Smooth muscle cell (in vitro differentiated cells): ENCODE results near the gene BIN1. TPM values are rescaled to one million over a fixed set of nuclear protein-coding genes. Genes with fewer than 3 reads are reported as not detected.

Experiments
- DNase-seq: peaks from one replicate; lab custom pipeline; 2025; ENCODE audit not compliant: unreplicated experiment; lab: John Stamatoyannopoulos, UW
- H2AFZ ChIP-seq: fragments of 200-600 bp; sonication (generic); 2 replicates; pipeline ENCODE4 v1.6.0; 2016; ENCODE audit warnings: antibody characterized with exemption, low read depth, mild to moderate bottlenecking
- H3F3A ChIP-seq: fragments of 200-600 bp; sonication (generic); 2 replicates; pipeline ENCODE4 v1.6.0; 2017; ENCODE audit warnings: antibody characterized with exemption, low read depth
- H3K27ac ChIP-seq: fragments of 200-600 bp; sonication (generic); 2 replicates; pipeline ENCODE4 v1.5.1; 2016; ENCODE audit warnings: low read depth, mild to moderate bottlenecking
- H3K27me3 ChIP-seq: fragments of 200-600 bp; sonication (generic); 2 replicates; pipeline ENCODE4 v1.6.1; 2016; ENCODE audit warnings: low read depth, mild to moderate bottlenecking
- H3K36me3 ChIP-seq: fragments of 200-600 bp; sonication (generic); 2 replicates; pipeline ENCODE4 v1.5.1; 2016; ENCODE audit warnings: low read depth
- H3K4me1 ChIP-seq: fragments of 200-600 bp; sonication (generic); 2 replicates; pipeline ENCODE4 v1.5.1; 2016; ENCODE audit warnings: low read depth
- H3K4me2 ChIP-seq: fragments of 200-600 bp; sonication (generic); 2 replicates; pipeline ENCODE4 v1.6.0; 2016; ENCODE audit warnings: mild to moderate bottlenecking
- H3K4me3 ChIP-seq: fragments of 200-600 bp; sonication (generic); 2 replicates; pipeline ENCODE4 v1.5.1; 2016; ENCODE audit warnings: mild to moderate bottlenecking
- H3K79me2 ChIP-seq: fragments of 200-600 bp; sonication (generic); 2 replicates; pipeline ENCODE4 v1.6.0; 2016; ENCODE audit warnings: low read depth, mild to moderate bottlenecking
- H3K9ac ChIP-seq: fragments of 200-600 bp; sonication (generic); 2 replicates; pipeline ENCODE4 v1.6.0; 2016; ENCODE audit warnings: low read depth
- H3K9me3 ChIP-seq: fragments of 200-600 bp; sonication (generic); replicated peaks from 2 replicates; pipeline ENCODE4 v1.5.1; 2016; ENCODE audit warnings: low read depth
- H4K20me1 ChIP-seq: fragments of 200-600 bp; sonication (generic); 2 replicates; pipeline ENCODE4 v1.6.0; 2016; ENCODE audit warnings: low read depth
- CTCF ChIP-seq: fragments of 200-600 bp; sonication (generic); IDR thresholded peaks from 2 replicates; pipeline ENCODE4 v1.5.1; 2017; ENCODE audit warnings: borderline replicate concordance, mild to moderate bottlenecking, antibody characterized with exemption; ENCODE audit not compliant: insufficient read depth, poor library complexity, severe bottlenecking
- WGBS: methylation state at CpG from one replicate; pipeline ENCODE4 v1.1.7; 2016; ENCODE audit warnings: low lambda C conversion rate; 5-methylcytosine and 5-hydroxymethylcytosine counted together
- polyA plus RNA-seq: library from polyadenylated mRNA; unstranded; fragments of >200 nt; fragmentation: Nextera tagmentation; extraction: Ambion mirVana; gene quantifications from 2 replicates; pipeline ENCODE4 v1.2.1, GENCODE V29; 2016
- total RNA-seq: library from RNA; depleted of rRNA; stranded (reverse); fragments of >200 nt; gene quantifications from 2 replicates; pipeline ENCODE4 v1.2.3, GENCODE V29; 2014

The BIN1 gene
- total and polyA plus RNA-seq, 2 experiments from 2014 or later = 25.4 to 32.4 TPM

GRCh38 chr2:127134235-127134634 is 27.3 kb upstream of the BIN1 start:
- no peak overlapping the region for H3K9ac ChIP-seq
- H3K27me3 ChIP-seq = no peaks in the 10 kb centered on the region
- no peaks in the 10 kb centered on the region for H3K79me2 ChIP-seq
- H3K4me2 ChIP-seq = no peak overlapping the region
- no peaks in the 10 kb centered on the region for H3K36me3 ChIP-seq
- no peak overlapping the region for H2AFZ ChIP-seq
- no peaks in the 10 kb centered on the region for H3K4me1 ChIP-seq
- no peaks in the 10 kb centered on the region for H3K9me3 ChIP-seq
- TF ChIP-seq CTCF = no peak
- H4K20me1 ChIP-seq = no peaks in the 10 kb centered on the region
- no peak overlapping the region for H3K27ac ChIP-seq
- no peak for DNase-seq
- WGBS = 52% methylated on average over 4 of the region's 4 CpGs
- H3K4me3 ChIP-seq = no peak overlapping the region
- no peaks in the 10 kb centered on the region for H3F3A ChIP-seq

- WGBS = 67% methylated on average over 2 of the region's 2 CpGs
- DNase-seq = no peak
- TF ChIP-seq CTCF = no peak
- Histone ChIP-seq H3F3A (no peaks in the 10 kb centered on the region), H3K4me1 (peaks cover 2% of the 10 kb centered on the region), H3K79me2 (no peaks in the 10 kb centered on the region), H3K27me3 (no peaks in the 10 kb centered on the region), H3K9me3 (no peaks in the 10 kb centered on the region), H4K20me1 (no peaks in the 10 kb centered on the region), H3K27ac (no peak overlapping the region), H3K4me2 (no peak overlapping the region), H3K4me3 (no peak overlapping the region), H3K36me3 (no peaks in the 10 kb centered on the region), H2AFZ (no peak overlapping the region), H3K9ac (no peak overlapping the region)
Observed at GRCh38 chr2:127133793-127134192, 26.8 kb upstream of the BIN1 start.

- no peak overlapping the region for H3K27ac ChIP-seq
- no peak overlapping the region for H3K4me2 ChIP-seq
- no peaks in the 10 kb centered on the region for H3K27me3 ChIP-seq
- H3K4me3 ChIP-seq = no peak overlapping the region
- no peaks in the 10 kb centered on the region for H4K20me1 ChIP-seq
- no peaks in the 10 kb centered on the region for H3F3A ChIP-seq
- no peaks in the 10 kb centered on the region for H3K9me3 ChIP-seq
- WGBS = 98% methylated on average over 4 of the region's 4 CpGs
- no peak for TF ChIP-seq CTCF
- H3K9ac ChIP-seq = no peak overlapping the region
- no peaks in the 10 kb centered on the region for H3K36me3 ChIP-seq
- no peak for DNase-seq
- H3K79me2 ChIP-seq = no peaks in the 10 kb centered on the region
- H3K4me1 ChIP-seq = peaks cover 9% of the 10 kb centered on the region
- H2AFZ ChIP-seq = no peak overlapping the region
Observed at GRCh38 chr2:127130421-127130820, 23.5 kb upstream of the BIN1 start.

GRCh38 chr2:127129937-127130336 is 23.0 kb upstream of the BIN1 start:
- Histone ChIP-seq H3K4me2 (no peak overlapping the region), H2AFZ (no peak overlapping the region), H3K79me2 (no peaks in the 10 kb centered on the region), H3K36me3 (no peaks in the 10 kb centered on the region), H3K4me3 (no peak overlapping the region), H3K4me1 (peaks cover 9% of the 10 kb centered on the region), H4K20me1 (no peaks in the 10 kb centered on the region), H3F3A (no peaks in the 10 kb centered on the region), H3K9ac (no peak overlapping the region), H3K27me3 (no peaks in the 10 kb centered on the region), H3K9me3 (no peaks in the 10 kb centered on the region), H3K27ac (no peak overlapping the region)
- no peak for DNase-seq
- WGBS = 84% methylated on average over 11 of the region's 11 CpGs
- no peak for TF ChIP-seq CTCF
